H1 (cell line): ENCODE results near the gene CCR3. TPM values are rescaled to one million over a fixed set of nuclear protein-coding genes. Genes with fewer than 3 reads are reported as not detected.

Source experiments
- CTCF ChIA-PET: fragments of 300-600 bp; sonication (Branson Sonifier 250); formaldehyde crosslinking; loops from one replicate; lab custom pipeline; 2021; ENCODE audit not compliant: partially characterized antibody; lab: Charles Lee
- POLR2A ChIA-PET: fragments of 300-600 bp; sonication (Branson Sonifier 250); formaldehyde crosslinking; loops from one replicate; lab custom pipeline; 2021; ENCODE audit warnings: inconsistent platforms; ENCODE audit not compliant: partially characterized antibody; lab: Charles Lee
- DNase-seq, 2 experiments: peaks; one replicate each; pipeline versions ENCODE4 v3.0.0 to v3.0.0-alpha.2; 2010 to 2022; ENCODE audit warnings: low spot score in 2 of 2, low read depth in 1 of 2, mixed read lengths in 1 of 2
- FAIRE-seq: peaks from 2 replicates; lab custom pipeline; 2011; peaks lifted over from hg19 to GRCh38; lab: Jason Lieb, UNC
- H2AFZ ChIP-seq: 2 replicates; pipeline ENCODE4 v1.8.1; 2012; ENCODE audit warnings: low read length, inconsistent platforms
- H2AK5ac ChIP-seq: 2 replicates; pipeline ENCODE4 v1.6.1; 2013; ENCODE audit warnings: low read depth, low read length
- H2BK120ac ChIP-seq: replicated peaks from 2 replicates; pipeline ENCODE3; 2013; ENCODE audit warnings: low read depth, low read length, inconsistent platforms
- H2BK12ac ChIP-seq: 2 replicates; pipeline ENCODE4 v1.6.1; 2013; ENCODE audit warnings: low read depth, low read length
- H2BK15ac ChIP-seq: 2 replicates; pipeline ENCODE4 v1.6.1; 2013; ENCODE audit warnings: low read length
- H2BK20ac ChIP-seq: 2 replicates; pipeline ENCODE4 v1.6.1; 2013; ENCODE audit warnings: low read length
- H2BK5ac ChIP-seq: 2 replicates; pipeline ENCODE4 v1.6.1; 2013; ENCODE audit warnings: low read depth, low read length
- H3K14ac ChIP-seq: 2 replicates; pipeline ENCODE4 v1.6.1; 2013; ENCODE audit warnings: inconsistent platforms; ENCODE audit not compliant: insufficient read length
- H3K18ac ChIP-seq: 2 replicates; pipeline ENCODE4 v1.6.1; 2013; ENCODE audit warnings: low read length; ENCODE audit errors: extremely low read depth
- H3K23ac ChIP-seq: 2 replicates; pipeline ENCODE4 v1.6.1; 2013; ENCODE audit warnings: inconsistent platforms; ENCODE audit not compliant: insufficient read length
- H3K23me2 ChIP-seq: 2 replicates; pipeline ENCODE4 v1.6.1; 2013; ENCODE audit warnings: low read depth, low read length
- H3K27ac ChIP-seq: 2 replicates; pipeline ENCODE4 v1.6.1; 2011; ENCODE audit warnings: low read depth, low read length, inconsistent platforms
- H3K27me3 ChIP-seq, 4 experiments: replicated peaks in 1 of 4; 1 replicate in 1 of 4; 2 replicates in 3 of 4; pipeline versions ENCODE4 v1.6.1 to v1.8.1; 2011 to 2013; ENCODE audit warnings: low read length in 3 of 4, mild to moderate bottlenecking in 3 of 4, inconsistent platforms in 2 of 4, mixed read lengths in 2 of 4, moderate library complexity in 1 of 4; ENCODE audit not compliant: control insufficient read depth in 3 of 4, insufficient read depth in 3 of 4; ENCODE audit errors: extremely low read depth in 1 of 4
- H3K36me3 ChIP-seq, 4 experiments: 2 replicates each; pipeline versions ENCODE4 v1.6.1 to v1.8.1; 2011 to 2013; ENCODE audit warnings: mild to moderate bottlenecking in 4 of 4, low read length in 3 of 4, moderate library complexity in 2 of 4, control low read depth in 1 of 4, inconsistent platforms in 1 of 4; ENCODE audit not compliant: insufficient read depth in 4 of 4, control insufficient read depth in 2 of 4
- H3K4ac ChIP-seq: replicated peaks from 2 replicates; pipeline ENCODE3; 2013; ENCODE audit warnings: low read length, low read depth, mixed read lengths, inconsistent platforms; ENCODE audit not compliant: insufficient read length
- H3K4me1 ChIP-seq, 4 experiments: replicated peaks in 1 of 4; 1 replicate in 1 of 4; 2 replicates in 3 of 4; pipeline versions ENCODE4 v1.6.1 to v1.8.1; 2011 to 2013; ENCODE audit warnings: low read length in 3 of 4, inconsistent platforms in 2 of 4, mixed read lengths in 1 of 4; ENCODE audit not compliant: insufficient read depth in 4 of 4, control insufficient read depth in 3 of 4
- H3K4me2 ChIP-seq, 2 experiments: 2 replicates each; pipeline versions ENCODE4 v1.6.1 to v1.8.1; 2011 to 2013; ENCODE audit warnings: low read depth in 2 of 2, low read length in 2 of 2, control low read depth in 1 of 2, inconsistent platforms in 1 of 2, mild to moderate bottlenecking in 1 of 2; ENCODE audit not compliant: insufficient read depth in 1 of 2
- H3K4me3 ChIP-seq, 4 experiments: fragments of 200-600, 300-600 bp in 1 of 4; sonication (generic), shearing (Covaris generic), sonication (Bioruptor Twin) in 1 of 4; 2 replicates each; pipeline versions ENCODE4 v1.5.1 to v1.8.1; 2011 to 2016; ENCODE audit warnings: low read length in 4 of 4, low read depth in 3 of 4, control low read depth in 2 of 4, inconsistent platforms in 2 of 4, mild to moderate bottlenecking in 2 of 4, mixed read lengths in 1 of 4, moderate library complexity in 1 of 4; ENCODE audit not compliant: insufficient read depth in 2 of 4; ENCODE audit errors: extremely low read depth in 1 of 4
- H3K56ac ChIP-seq: replicated peaks from 2 replicates; pipeline ENCODE3; 2013; ENCODE audit warnings: low read depth, mild to moderate bottlenecking, mixed read lengths, low read length, inconsistent platforms; ENCODE audit not compliant: insufficient read length
- H3K79me1 ChIP-seq: 2 replicates; pipeline ENCODE4 v1.6.1; 2013; ENCODE audit warnings: low read depth, low read length, control low read depth
- H3K79me2 ChIP-seq, 2 experiments: 2 replicates each; pipeline versions ENCODE4 v1.6.1 to v1.8.1; 2012 to 2013; ENCODE audit warnings: low read length in 2 of 2, mild to moderate bottlenecking in 2 of 2, inconsistent platforms in 1 of 2; ENCODE audit not compliant: insufficient read depth in 2 of 2, control insufficient read depth in 1 of 2
- H3K9ac ChIP-seq, 4 experiments: replicated peaks in 1 of 4; 1 replicate in 1 of 4; 2 replicates in 3 of 4; pipeline versions ENCODE4 v1.6.1 to v1.8.1; 2011 to 2013; ENCODE audit warnings: low read depth in 3 of 4, low read length in 3 of 4, control low read depth in 2 of 4, mild to moderate bottlenecking in 2 of 4, moderate library complexity in 2 of 4, inconsistent platforms in 1 of 4; ENCODE audit errors: extremely low read depth in 1 of 4
- H3K9me3 ChIP-seq, 2 experiments: 2 replicates each; pipeline versions ENCODE4 v1.6.1 to v1.8.1; 2012 to 2013; ENCODE audit warnings: mild to moderate bottlenecking in 2 of 2, moderate library complexity in 2 of 2, control low read depth in 1 of 2, inconsistent platforms in 1 of 2, low read depth in 1 of 2, low read length in 1 of 2, mixed read lengths in 1 of 2; ENCODE audit not compliant: insufficient read depth in 2 of 2
- H4K20me1 ChIP-seq, 2 experiments: replicated peaks in 1 of 2; 2 replicates each; pipeline versions ENCODE3 to v1.8.1; 2011 to 2013; ENCODE audit warnings: inconsistent platforms in 2 of 2, low read length in 2 of 2, mild to moderate bottlenecking in 1 of 2; ENCODE audit not compliant: insufficient read depth in 2 of 2, control insufficient read depth in 1 of 2
- H4K5ac ChIP-seq: 2 replicates; pipeline ENCODE4 v1.6.1; 2013; ENCODE audit warnings: low read length, low read depth, mixed read lengths, inconsistent platforms; ENCODE audit not compliant: insufficient read length
- H4K8ac ChIP-seq: 2 replicates; pipeline ENCODE4 v1.8.0; 2013; ENCODE audit warnings: mild to moderate bottlenecking, moderate library complexity, low read length, inconsistent platforms; ENCODE audit not compliant: insufficient read depth; ENCODE audit errors: extremely low read depth
- H4K91ac ChIP-seq: replicated peaks from 2 replicates; pipeline ENCODE3; 2013; ENCODE audit warnings: low read length, mixed read lengths, inconsistent platforms; ENCODE audit not compliant: insufficient read length
- ASH2L ChIP-seq: fragments of 200-600, 300-600 bp; sonication (generic); IDR thresholded peaks from one replicate; pipeline ENCODE4 v1.7.1; 2017; ENCODE audit warnings: low read length
- BCL11A ChIP-seq, 2 experiments: IDR thresholded peaks; one replicate each; pipeline ENCODE4 v1.6.1; 2011; ENCODE audit warnings: low read depth in 2 of 2, low read length in 2 of 2, mild to moderate bottlenecking in 2 of 2
- CBX5 ChIP-seq: fragments of 300-800, 300-1000 bp; sonication (generic); IDR thresholded peaks from 2 replicates; pipeline ENCODE4 v1.7.1; 2016; ENCODE audit warnings: antibody characterized with exemption, low read length, low read depth
- GABPA ChIP-seq: IDR thresholded peaks from 2 replicates; pipeline ENCODE4 v1.6.1; 2011; ENCODE audit warnings: mild to moderate bottlenecking, low read length, moderate library complexity, borderline replicate concordance; ENCODE audit not compliant: insufficient read depth
- GTF2F1 ChIP-seq: IDR thresholded peaks from 2 replicates; pipeline ENCODE4 v1.6.1; 2012; ENCODE audit warnings: low read depth, low read length, improper control_type of control experiment, borderline replicate concordance
- JUND ChIP-seq: IDR thresholded peaks from 2 replicates; pipeline ENCODE4 v1.6.1; 2011; ENCODE audit warnings: mild to moderate bottlenecking, improper control_type of control experiment, low read length
- KDM1A ChIP-seq: fragments of 200-600, 300-600 bp; sonication (generic); IDR thresholded peaks from 2 replicates; pipeline ENCODE4 v1.7.1; 2016; ENCODE audit warnings: mild to moderate bottlenecking, low read length, borderline replicate concordance
- KDM4A ChIP-seq: IDR thresholded peaks from one replicate; pipeline ENCODE4 v1.7.1; 2012; ENCODE audit warnings: low read depth, mild to moderate bottlenecking, moderate library complexity, low read length, inconsistent platforms; ENCODE audit not compliant: severe bottlenecking
- NRF1 ChIP-seq: IDR thresholded peaks from 2 replicates; pipeline ENCODE4 v1.6.1; 2011; ENCODE audit warnings: mild to moderate bottlenecking, low read depth, low read length, improper control_type of control experiment
- POLR2AphosphoS5 ChIP-seq: IDR thresholded peaks from 2 replicates; pipeline ENCODE4 v1.6.1; 2011; ENCODE audit warnings: low read depth, low read length
- SP1 ChIP-seq: IDR thresholded peaks from 2 replicates; pipeline ENCODE4 v1.6.1; 2011; ENCODE audit warnings: low read depth, low read length
- SRF ChIP-seq: IDR thresholded peaks from 2 replicates; pipeline ENCODE4 v1.6.1; 2011; ENCODE audit warnings: mild to moderate bottlenecking, low read depth, low read length, moderate library complexity
- YY1 ChIP-seq: IDR thresholded peaks from 2 replicates; pipeline ENCODE4 v1.6.1; 2011; ENCODE audit warnings: low read depth, mild to moderate bottlenecking, low read length
- WGBS, 2 experiments: shearing (Covaris generic) in 1 of 2; methylation state at CpG; one replicate each; pipeline versions ENCODE4 v1.1.6 to v1.1.7; 2013 to 2015; ENCODE audit warnings: low lambda C conversion rate in 2 of 2, mixed read lengths in 2 of 2, inconsistent platforms in 1 of 2, low coverage in 1 of 2, missing lambda C conversion rate in 1 of 2; ENCODE audit not compliant: insufficient replicate concordance in 2 of 2, insufficient coverage in 1 of 2, insufficient read length in 1 of 2; ENCODE audit errors: extremely low coverage in 1 of 2, missing lambda C conversion rate in 1 of 2; 5-methylcytosine and 5-hydroxymethylcytosine counted together
- polyA plus RNA-seq, 7 experiments: library from polyadenylated mRNA; depleted of rRNA in 3 of 7; stranded (reverse) in 5 of 7; unstranded in 2 of 7; fragments of >200 nt in 5 of 7; fragments of 200-250 nt in 2 of 7; gene quantifications; 1 replicate in 5 of 7; 2 replicates in 1 of 7; 4 replicates in 1 of 7; pipeline versions ENCODE4 v1.2.1 to v1.2.3, GENCODE V29; 2011 to 2013; ENCODE audit warnings: missing spikeins in 2 of 7, mixed read lengths in 2 of 7
- total RNA-seq: library from RNA; stranded (reverse); fragmentation: NEBNext Ultra II Directional; extraction: Animal tissue kit (Norgen Biotek cat#: 25700); gene quantifications from 2 replicates; pipeline ENCODE4 v1.2.1, GENCODE V29; 2021

The CCR3 gene
- total and polyA plus RNA-seq, 2 of the 8 experiments (the other 6 are each of a cell fraction or from before 2014, with no cell fraction given): not detected

DNA sequence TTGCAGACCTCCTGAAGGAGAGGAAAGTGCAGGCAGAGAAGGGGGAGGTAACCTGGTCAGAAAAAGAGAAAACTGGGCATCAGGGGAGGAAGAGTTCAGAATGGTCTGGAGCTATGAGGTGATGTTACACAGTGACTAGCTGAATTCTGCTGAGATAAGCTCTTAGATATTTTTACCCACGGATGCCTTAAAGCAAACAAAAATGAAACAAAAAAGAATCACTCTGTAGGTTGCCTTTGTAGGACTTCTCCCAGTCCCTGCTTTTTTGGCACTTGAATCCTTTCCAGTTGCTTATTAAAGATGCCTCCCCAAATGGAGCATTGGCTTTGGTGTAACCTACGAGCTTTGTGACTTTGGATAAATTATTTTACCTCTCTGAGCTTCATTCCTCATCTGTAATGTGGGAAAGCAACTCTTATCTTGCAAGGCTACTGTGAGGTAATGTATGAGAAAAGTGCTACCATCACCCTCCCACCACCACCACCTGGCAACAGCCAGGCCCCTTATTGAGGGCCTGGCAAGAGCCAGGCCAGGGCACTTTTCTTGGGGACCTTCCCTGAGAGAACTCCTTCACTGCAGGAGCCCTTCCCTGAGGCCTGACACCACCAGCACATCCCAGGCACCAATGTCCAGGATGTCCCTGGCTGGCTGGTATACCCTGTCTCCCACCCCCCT is 36.8 kb upstream of the CCR3 start:
- Histone ChIP-seq H2AK5ac (no peak overlapping the region), H3K14ac (no peak overlapping the region), H2BK120ac (no peak overlapping the region), H2AFZ (no peak overlapping the region), H4K20me1 (no peaks in the 10 kb centered on the region), H3K9ac (no peak overlapping the region), H3K9me3 (no peaks in the 10 kb centered on the region), H4K5ac (no peak overlapping the region), H4K91ac (no peak overlapping the region), H3K56ac (no peak overlapping the region), H3K79me1 (no peaks in the 10 kb centered on the region), H3K18ac (no peak overlapping the region), H3K4me3 (no peak overlapping the region), H2BK20ac (no peak overlapping the region), H3K23ac (no peak overlapping the region), H3K4ac (no peak overlapping the region), H4K8ac (no peak overlapping the region), H3K4me2 (no peak overlapping the region), H3K23me2 (no peaks in the 10 kb centered on the region), H2BK12ac (no peak overlapping the region), H2BK5ac (no peak overlapping the region), H3K79me2 (no peaks in the 10 kb centered on the region), H2BK15ac (no peak overlapping the region), H3K27me3 (no peaks in the 10 kb centered on the region), H3K36me3 (no peaks in the 10 kb centered on the region), H3K27ac (no peak overlapping the region), H3K4me1 (peaks cover 0 to 2% (median 0%) of the 10 kb centered on the region in 4 experiments; a peak in 2 of 7 replicates)
- ChIA-PET POLR2A (no interaction called here), CTCF (interaction anchor here (0.9 to 6.6 kb wide), 6 partner anchors 17 to 173 kb away, joined by 3 to 34 read pairs (median 10); partner anchors contain the start of gene CCR5)
- no peak for FAIRE-seq
- TF ChIP-seq BCL11A (IDR thresholded peaks at IDR 0.05; ENCODE audit: low read depth in 2 of 2, low read length in 2 of 2): no peak
- TF ChIP-seq JUND: no peak
- TF ChIP-seq GABPA: no peak
- no peak for TF ChIP-seq SRF
- no peak for TF ChIP-seq POLR2AphosphoS5
- TF ChIP-seq SP1: no peak
- TF ChIP-seq CBX5: no peak
- TF ChIP-seq YY1: no peak
- TF ChIP-seq KDM4A: no peak
- TF ChIP-seq KDM1A: no peak
- TF ChIP-seq ASH2L: no peak
- no peak for TF ChIP-seq NRF1
- TF ChIP-seq GTF2F1: no peak
- WGBS, 2 experiments: 92% methylated on average over 2 of the region's 2 CpGs; no CpG with 5 or more reads in 1 of the 2 experiments
- no peak for DNase-seq
